Transverse colon (tissue), 4 donors: Measurements from ENCODE around the gene ZNF302.

Experiments used
- CTCF ChIP-seq, 5 experiments: fragments of 200-600 bp in 3 of 5; fragments of 450-650 bp in 2 of 5; sonication (generic) in 3 of 5; IDR thresholded peaks; 1 replicate in 2 of 5; 2 replicates in 3 of 5; pipeline ENCODE4 v1.5.1; 2016 to 2017; ENCODE audit warnings: antibody characterized with exemption in 5 of 5, inconsistent platforms in 3 of 5, mild to moderate bottlenecking in 2 of 5, moderate library complexity in 1 of 5
- EP300 ChIP-seq: sonication (generic); formaldehyde crosslinking; IDR thresholded peaks from one replicate; pipeline ENCODE4 v1.6.1; 2017; ENCODE audit warnings: antibody characterized with exemption, low read depth
- POLR2A ChIP-seq: fragments of 450-650 bp; IDR thresholded peaks from one replicate; pipeline ENCODE4 v1.6.1; 2016; ENCODE audit warnings: antibody characterized with exemption, mild to moderate bottlenecking, moderate library complexity
- POLR2AphosphoS5 ChIP-seq, 3 donors: sonication (generic); formaldehyde crosslinking; IDR thresholded peaks; one replicate each; pipeline ENCODE4 v1.6.1; 2016; ENCODE audit warnings: antibody characterized with exemption in 3 of 3

GRCh38 chr19:34642241-34642640, 35.2 kb upstream of the ZNF302 start:
- TF ChIP-seq CTCF (IDR thresholded peaks at IDR 0.05) (no peak), POLR2A (no peak), POLR2AphosphoS5 (IDR thresholded peaks at IDR 0.05) (no peak), EP300 (no peak)
